Muscle layer of colon (tissue), 2 donors: ENCODE data around the gene ADCY9.
"Not testable (repeated sequence)": the region's sequence is repeated elsewhere in the genome, so short reads cannot be mapped to it uniquely, and the experiment has no call there.

ENCODE experiments used
- H3K27ac ChIP-seq: one replicate; pipeline ENCODE4 v1.7.0; 2013; ENCODE audit warnings: low read depth, mild to moderate bottlenecking, low read length, moderate library complexity
- H3K27me3 ChIP-seq, 2 donors: one replicate each; pipeline ENCODE4 v1.7.0; 2013; ENCODE audit warnings: low read length in 2 of 2, mild to moderate bottlenecking in 2 of 2; ENCODE audit not compliant: insufficient read depth in 2 of 2, control insufficient read depth in 1 of 2
- H3K36me3 ChIP-seq: one replicate; pipeline ENCODE4 v1.7.0; 2013; ENCODE audit warnings: mild to moderate bottlenecking, low read length; ENCODE audit not compliant: insufficient read depth
- H3K4me1 ChIP-seq: one replicate; pipeline ENCODE4 v1.7.0; 2013; ENCODE audit warnings: mild to moderate bottlenecking, low read length; ENCODE audit not compliant: insufficient read depth
- H3K4me3 ChIP-seq, 2 donors: one replicate each; pipeline ENCODE4 v1.7.0; 2013; ENCODE audit warnings: low read length in 2 of 2, low read depth in 1 of 2, mild to moderate bottlenecking in 1 of 2, moderate library complexity in 1 of 2
- H3K9ac ChIP-seq: one replicate; pipeline ENCODE4 v1.7.0; 2013; ENCODE audit warnings: low read length
- H3K9me3 ChIP-seq: one replicate; pipeline ENCODE4 v1.7.0; 2013; ENCODE audit warnings: mild to moderate bottlenecking, low read length
- donor health status: abdominal sarcoma.
- donor health status: Adenocarcinoma of cecum.

The ADCY9 gene

DNA sequence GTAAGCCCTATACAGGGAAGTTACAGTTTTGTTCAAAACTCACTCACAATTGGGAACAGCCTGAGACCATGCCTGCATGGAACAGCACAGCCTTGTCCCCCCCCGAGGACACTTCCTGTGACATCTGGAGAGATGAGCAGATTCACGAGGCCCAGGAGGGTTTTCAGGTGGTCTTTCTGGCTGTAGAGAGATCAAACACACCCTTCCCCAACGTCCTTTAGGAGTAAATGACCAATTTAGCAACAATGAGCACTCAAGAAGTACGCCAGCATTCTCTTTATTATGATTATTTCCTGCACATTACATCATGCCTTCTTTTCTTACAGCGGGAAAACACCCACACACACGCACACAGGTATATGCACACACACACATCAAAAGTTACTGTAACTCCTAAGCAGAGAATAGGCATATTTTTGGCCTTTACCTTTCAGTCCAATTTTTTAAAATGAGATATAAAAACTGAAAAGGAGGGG, 39.0 kb downstream of the ADCY9 start:
- H3K4me1 ChIP-seq, result no peaks in the 10 kb centered on the region
- H3K9me3 ChIP-seq, result no peaks in the 10 kb centered on the region
- no peak overlapping the region for H3K4me3 ChIP-seq
- H3K9ac ChIP-seq, result no peak overlapping the region
- H3K27me3 ChIP-seq, result no peaks in the 10 kb centered on the region
- H3K27ac ChIP-seq, result no peak overlapping the region
- no peaks in the 10 kb centered on the region for H3K36me3 ChIP-seq

DNA sequence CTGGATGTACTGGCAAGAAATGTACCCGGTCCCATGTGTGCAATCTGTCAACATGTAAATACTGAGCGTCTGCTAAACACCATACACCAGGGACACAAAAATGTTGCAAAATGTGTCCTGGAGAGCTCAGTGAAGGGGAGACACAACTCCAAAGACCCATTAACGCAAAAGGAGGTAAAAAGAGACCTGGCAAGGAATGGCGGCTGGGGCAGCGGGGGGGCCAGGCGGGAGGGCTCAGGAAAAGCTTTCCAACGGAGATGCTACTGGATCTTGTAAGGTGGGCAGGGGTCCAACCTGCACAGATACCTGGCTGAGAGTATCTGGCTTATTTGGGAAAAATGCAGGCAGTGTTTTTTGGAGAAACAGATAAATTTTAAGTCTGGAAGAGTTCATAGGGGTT, 40.7 kb downstream of the ADCY9 start:
- Histone ChIP-seq H3K4me1 (no peaks in the 10 kb centered on the region), H3K27me3 (no peaks in the 10 kb centered on the region), H3K9ac (no peak overlapping the region), H3K4me3 (no peak overlapping the region), H3K36me3 (no peaks in the 10 kb centered on the region), H3K9me3 (no peaks in the 10 kb centered on the region), H3K27ac (no peak overlapping the region)

DNA sequence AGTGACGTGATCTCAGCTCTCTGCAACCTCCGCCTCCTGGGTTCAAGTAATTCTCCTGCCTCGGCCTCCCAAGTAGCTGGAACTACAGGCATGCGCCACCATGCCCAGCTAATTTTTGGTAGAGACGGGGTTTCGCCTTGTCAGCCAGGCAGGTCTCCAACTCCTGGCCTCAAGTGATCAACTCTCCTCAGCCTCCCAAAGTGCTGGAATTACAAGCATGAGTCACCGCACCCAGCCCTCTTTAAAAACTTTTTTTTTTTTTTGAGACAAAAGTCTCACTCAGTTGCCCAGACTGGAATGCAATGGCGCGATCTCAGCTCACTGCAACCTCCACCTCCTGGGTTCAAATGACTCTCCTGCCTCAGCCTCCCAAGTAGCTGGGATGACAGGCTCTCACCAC, 43.1 kb downstream of the ADCY9 start:
- not testable (repeated sequence) for H3K4me3 ChIP-seq, H3K4me1 ChIP-seq, H3K27me3 ChIP-seq, H3K27ac ChIP-seq, H3K9me3 ChIP-seq, H3K9ac ChIP-seq, H3K36me3 ChIP-seq

DNA sequence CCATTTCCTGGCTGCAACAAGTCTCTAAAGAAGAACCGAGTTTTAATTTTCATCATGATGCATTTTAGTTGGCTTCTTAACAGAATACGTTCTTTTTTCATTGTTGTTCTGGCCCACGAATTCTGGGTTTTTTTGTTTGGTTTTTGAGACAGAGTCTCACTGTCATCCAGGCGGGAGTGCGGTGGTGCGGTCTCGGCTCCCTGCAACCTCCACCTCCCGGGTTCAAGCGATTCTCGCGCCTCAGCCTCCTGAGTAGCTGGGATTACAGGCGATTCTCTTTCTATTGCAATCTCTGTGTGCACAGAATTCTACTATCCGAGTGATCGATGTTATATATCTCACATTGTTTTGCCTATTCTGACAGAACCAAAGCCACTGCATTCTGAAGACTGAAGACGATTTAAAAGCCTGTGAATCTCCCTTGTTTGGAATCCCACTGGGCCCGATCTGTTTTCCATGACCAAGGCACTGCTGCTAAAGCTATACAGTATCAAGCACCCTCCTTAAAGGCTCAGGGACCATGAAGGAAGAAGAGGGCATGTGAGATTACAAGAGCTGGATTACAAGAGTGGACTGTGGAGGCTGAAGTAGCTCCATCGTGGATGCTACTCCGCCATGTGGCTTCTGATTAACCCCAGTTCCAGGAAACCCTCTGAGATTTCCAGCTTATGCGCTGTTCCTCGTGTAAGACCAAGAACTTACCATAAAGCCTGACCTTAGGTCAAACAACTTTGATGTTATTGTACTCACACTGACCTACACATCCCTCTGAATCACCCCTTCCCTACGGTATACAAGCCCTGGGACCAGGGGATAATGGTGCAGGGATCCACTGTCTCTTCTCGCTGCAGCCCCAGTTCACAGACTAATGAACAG, 44.3 kb downstream of the ADCY9 start:
- Histone ChIP-seq H3K27ac (no peak overlapping the region), H3K9ac (no peak overlapping the region), H3K36me3 (no peaks in the 10 kb centered on the region), H3K9me3 (no peaks in the 10 kb centered on the region), H3K4me1 (peaks cover 4% of the 10 kb centered on the region), H3K4me3 (no peak overlapping the region), H3K27me3 (no peaks in the 10 kb centered on the region)

DNA sequence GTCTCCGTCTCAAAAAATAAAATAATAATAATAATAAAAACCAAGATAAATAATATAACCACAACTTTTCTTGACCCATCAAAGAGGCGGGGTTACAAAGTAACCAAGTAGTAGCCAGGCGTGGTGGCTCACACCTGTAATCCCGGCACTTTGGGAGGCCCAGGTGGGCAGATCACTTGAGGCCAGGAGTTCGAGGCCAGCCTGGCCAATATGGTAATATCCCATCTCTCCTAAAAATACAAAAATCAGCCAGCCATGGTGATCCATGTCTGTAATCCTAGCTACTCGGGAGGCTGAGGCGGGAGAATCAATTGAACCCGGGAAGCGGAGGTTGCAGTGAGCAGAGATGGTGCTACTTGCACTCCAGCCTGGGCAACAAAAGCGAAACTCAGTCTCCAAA, 45.3 kb downstream of the ADCY9 start:
- Histone ChIP-seq H3K9me3 (no peaks in the 10 kb centered on the region), H3K9ac (no peak overlapping the region), H3K4me3 (no peak overlapping the region), H3K27ac (no peak overlapping the region), H3K36me3 (no peaks in the 10 kb centered on the region), H3K4me1 (peaks cover 4% of the 10 kb centered on the region), H3K27me3 (no peaks in the 10 kb centered on the region)

DNA sequence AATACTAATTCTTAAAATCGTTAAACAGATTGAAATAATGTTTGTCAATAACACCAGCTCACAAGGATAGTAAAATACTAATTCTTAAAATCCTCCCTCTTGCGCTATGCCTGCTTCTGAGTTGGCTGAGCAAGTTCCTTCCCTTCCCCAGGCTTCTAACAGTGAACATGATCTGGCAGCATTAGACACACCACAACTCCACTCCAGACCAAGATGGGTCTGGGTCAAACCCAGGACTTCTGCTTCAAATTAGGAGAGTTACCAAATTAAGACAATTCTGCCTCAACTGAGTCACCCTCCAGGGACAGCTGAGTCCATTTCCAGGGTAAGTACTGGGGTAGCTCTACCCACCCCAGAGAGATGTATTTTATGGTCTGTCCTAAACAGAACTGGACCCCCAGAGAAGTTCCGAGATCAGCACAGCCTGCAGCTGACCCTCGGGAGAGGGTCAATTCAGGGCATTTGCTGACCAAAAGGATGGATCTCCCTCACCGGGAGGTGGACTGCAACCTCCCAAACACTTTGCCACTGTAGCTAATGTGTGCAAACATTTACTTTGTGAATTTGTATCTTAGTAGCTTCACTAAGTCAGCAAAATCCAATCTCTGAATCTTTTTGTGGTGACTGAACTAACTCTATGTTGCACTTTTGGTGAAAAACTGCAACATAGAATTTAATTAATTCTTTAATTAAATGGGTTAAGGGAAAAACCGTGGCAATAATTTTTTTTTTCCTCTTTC, 48.8 kb downstream of the ADCY9 start:
- Histone ChIP-seq H3K9ac (no peak overlapping the region), H3K27me3 (no peaks in the 10 kb centered on the region), H3K9me3 (no peaks in the 10 kb centered on the region), H3K4me1 (peaks cover 4% of the 10 kb centered on the region), H3K36me3 (no peaks in the 10 kb centered on the region), H3K4me3 (no peak overlapping the region), H3K27ac (no peak overlapping the region)

DNA sequence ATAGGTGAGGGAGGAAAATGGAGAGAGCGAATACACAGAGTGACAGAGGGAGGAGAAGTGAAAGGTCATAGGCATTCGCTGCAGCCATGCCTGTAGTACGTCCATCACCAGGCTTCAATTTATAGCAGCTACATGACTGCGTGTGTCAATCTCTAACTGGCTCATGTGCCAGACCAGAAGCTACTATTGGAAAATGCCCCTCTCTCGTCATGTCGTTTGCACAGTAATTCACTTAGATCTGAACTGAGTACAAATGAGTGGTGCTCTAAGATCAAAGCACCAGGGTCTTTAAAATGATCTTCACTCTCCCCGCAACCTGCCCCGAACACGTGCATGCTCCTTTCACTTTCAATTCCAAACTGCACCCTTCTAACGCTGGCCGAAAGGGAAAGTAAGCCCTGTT, 51.3 kb downstream of the ADCY9 start:
- Histone ChIP-seq H3K9me3 (no peaks in the 10 kb centered on the region), H3K27ac (no peak overlapping the region), H3K4me1 (peaks cover 4% of the 10 kb centered on the region), H3K4me3 (no peak overlapping the region), H3K9ac (no peak overlapping the region), H3K36me3 (no peaks in the 10 kb centered on the region), H3K27me3 (no peaks in the 10 kb centered on the region)

DNA sequence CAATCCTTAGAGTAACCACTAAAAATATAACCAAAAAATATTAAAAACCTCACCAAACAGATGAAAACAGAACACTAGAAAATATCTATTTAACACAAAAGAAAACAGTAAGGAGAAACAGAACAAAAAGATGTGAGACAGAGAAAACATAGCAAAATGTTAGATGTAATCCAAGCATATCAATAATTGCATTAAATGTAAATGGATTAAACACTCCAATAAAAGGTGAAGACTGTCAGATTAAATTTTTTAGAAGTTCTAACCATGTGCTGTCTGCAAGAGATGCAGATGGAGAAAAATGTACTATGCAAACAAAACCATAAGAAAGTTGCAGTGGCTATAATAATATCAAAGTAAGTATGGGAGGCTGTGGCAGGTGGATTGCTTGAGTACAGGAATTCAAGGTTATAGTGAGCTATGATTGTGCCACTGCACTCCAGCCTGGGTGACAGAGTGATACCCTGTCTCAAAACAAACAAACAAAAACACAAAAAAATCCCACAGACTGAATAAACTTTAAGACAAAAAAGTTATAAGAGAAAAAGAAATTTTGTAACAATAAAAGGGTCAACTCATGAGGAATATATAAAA, 53.9 kb downstream of the ADCY9 start:
- no peaks in the 10 kb centered on the region for H3K27me3 ChIP-seq

DNA sequence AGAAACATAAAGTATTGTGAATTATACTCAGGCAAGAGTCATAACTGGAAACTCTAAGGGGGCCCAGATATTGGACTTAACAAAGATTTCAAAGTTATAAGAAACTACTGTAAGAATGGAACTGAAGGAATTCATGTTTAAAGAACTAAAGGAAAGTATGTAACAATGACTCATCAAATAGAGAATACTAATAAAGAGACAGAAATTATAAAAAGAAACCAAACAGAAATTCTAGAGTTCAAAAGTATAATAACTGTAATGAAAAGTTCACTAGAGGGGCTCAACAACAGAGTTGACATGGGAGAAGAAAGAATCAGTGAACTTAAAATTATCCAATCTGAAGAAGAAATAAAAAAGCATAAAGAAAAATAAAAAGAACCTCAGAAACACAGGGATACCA, 55.4 kb downstream of the ADCY9 start:
- Histone ChIP-seq H3K9ac (no peak overlapping the region), H3K27me3 (no peaks in the 10 kb centered on the region), H3K4me1 (no peaks in the 10 kb centered on the region), H3K36me3 (no peaks in the 10 kb centered on the region), H3K27ac (no peak overlapping the region), H3K9me3 (no peaks in the 10 kb centered on the region), H3K4me3 (no peak overlapping the region)

More for the DNA sequence above, 53.9 kb downstream of the ADCY9 start:
- Histone ChIP-seq H3K9ac (no peak overlapping the region), H3K27ac (no peak overlapping the region), H3K9me3 (no peaks in the 10 kb centered on the region), H3K4me1 (peaks cover 3% of the 10 kb centered on the region), H3K36me3 (no peaks in the 10 kb centered on the region), H3K4me3 (no peak overlapping the region)

DNA sequence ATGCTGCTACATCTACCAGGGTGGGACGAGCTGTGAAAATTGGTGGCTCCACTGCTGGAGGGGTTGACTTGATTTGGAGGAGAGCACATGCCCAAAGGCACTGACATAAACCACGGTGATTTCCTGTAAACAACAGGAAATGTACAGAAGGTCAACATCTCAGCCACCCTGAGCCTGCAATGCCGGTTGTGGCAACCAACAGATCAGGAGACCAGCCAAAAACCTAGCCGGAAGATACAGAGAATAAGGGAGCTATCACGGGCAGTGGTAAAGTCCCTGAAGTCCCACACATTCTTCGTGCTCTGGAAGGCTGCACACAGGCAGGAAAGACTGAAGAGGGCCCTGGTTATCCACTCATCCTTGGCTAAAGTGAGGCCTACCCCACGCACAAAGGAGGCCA, 56.2 kb downstream of the ADCY9 start:
- Histone ChIP-seq H3K27ac (no peak overlapping the region), H3K27me3 (no peaks in the 10 kb centered on the region), H3K9me3 (no peaks in the 10 kb centered on the region), H3K4me1 (no peaks in the 10 kb centered on the region), H3K9ac (no peak overlapping the region), H3K36me3 (no peaks in the 10 kb centered on the region), H3K4me3 (no peak overlapping the region)

DNA sequence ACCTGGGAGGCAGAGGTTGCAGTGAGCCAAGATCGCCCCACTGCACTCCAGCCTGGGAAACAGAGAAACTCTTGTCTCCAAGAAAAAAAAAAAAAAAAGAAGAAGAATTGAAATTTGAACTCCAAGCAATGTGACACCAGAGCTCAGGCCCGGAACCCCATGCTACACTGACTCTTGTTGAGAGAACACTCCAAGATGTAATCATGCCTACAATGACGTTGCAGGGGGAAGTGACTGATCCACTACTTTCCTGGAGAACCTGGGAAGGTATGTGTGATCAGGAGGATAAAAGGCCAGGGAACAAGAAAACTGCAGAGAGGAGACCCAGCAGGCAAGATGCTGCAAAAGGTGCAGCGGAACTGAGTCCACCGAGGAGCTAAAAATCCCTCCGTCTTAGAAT, 57.9 kb downstream of the ADCY9 start:
- H3K9ac ChIP-seq, result no peak overlapping the region
- no peak overlapping the region for H3K27ac ChIP-seq

More for the DNA sequence above, 57.9 kb downstream of the ADCY9 start:
- no peaks in the 10 kb centered on the region for H3K27me3 ChIP-seq
- H3K9me3 ChIP-seq, result no peaks in the 10 kb centered on the region
- no peak overlapping the region for H3K4me3 ChIP-seq
- no peaks in the 10 kb centered on the region for H3K36me3 ChIP-seq
- peaks cover 11% of the 10 kb centered on the region for H3K4me1 ChIP-seq
